ENCODE data around the gene ERCC1.
A peak's percentile ranks its signal among the peaks of the same experiment; 100 is the strongest.
"Not testable (repeated sequence)": the region's sequence is repeated elsewhere in the genome, so short reads cannot be mapped to it uniquely, and the experiment has no call there.

ERCC1 gene

DNA sequence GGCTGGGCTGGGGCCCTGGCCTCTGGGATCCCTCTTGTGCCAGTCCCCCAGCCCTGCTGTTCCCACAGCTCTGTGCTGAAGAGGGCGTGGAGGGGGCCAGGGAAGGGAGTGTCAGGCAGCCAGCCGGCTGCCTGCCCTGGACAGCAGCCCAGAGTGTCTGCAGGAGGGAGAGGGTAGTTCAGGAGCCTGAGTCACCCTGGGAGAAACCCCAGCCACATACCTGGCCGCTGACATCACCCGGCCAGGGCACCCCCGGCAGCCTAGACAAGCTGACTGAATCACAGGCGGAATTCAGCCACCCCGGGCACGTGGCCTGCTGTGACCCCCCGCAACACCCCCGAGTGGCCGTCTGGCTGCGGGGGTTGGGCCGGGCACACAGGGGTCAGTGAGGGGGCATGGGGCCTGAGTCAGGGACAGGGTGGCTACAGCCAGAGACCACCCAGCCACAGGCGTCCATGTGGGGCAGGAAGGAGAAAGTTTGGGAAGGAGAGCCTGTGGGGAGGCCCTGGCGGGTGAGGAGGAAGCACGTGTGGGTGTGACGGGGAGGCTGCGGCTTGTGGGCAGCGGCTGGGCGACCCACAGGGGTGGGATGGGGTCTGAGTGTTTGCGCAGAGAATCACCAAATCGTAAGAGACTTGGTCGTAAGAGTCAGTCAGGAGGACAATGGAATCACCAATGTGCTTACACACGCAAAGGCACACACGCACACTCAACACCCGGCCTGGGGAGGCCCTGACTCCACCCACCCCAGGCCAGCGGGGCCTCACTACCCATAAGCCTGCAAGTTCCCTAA is 32.2 kb upstream of the ERCC1 start:
- DNase-seq (ENCODE audit: low read depth in 1 of 2, low spot score in 1 of 2) = peak in 1 of 2 donors; percentile 53

- DNase-seq (ENCODE audit: low read depth in 1 of 2, low spot score in 1 of 2) = no peak
Observed at GRCh38 chr19:45451850-45452387, 28.2 kb upstream of the ERCC1 start.

- DNase-seq (ENCODE audit: low read depth in 1 of 2, low spot score in 1 of 2) = no peak
Observed at GRCh38 chr19:45451131-45451849, 27.6 kb upstream of the ERCC1 start.

- no peak for DNase-seq (ENCODE audit: low read depth in 1 of 2, low spot score in 1 of 2)
Observed at GRCh38 chr19:45450012-45450333, 26.3 kb upstream of the ERCC1 start.

DNA sequence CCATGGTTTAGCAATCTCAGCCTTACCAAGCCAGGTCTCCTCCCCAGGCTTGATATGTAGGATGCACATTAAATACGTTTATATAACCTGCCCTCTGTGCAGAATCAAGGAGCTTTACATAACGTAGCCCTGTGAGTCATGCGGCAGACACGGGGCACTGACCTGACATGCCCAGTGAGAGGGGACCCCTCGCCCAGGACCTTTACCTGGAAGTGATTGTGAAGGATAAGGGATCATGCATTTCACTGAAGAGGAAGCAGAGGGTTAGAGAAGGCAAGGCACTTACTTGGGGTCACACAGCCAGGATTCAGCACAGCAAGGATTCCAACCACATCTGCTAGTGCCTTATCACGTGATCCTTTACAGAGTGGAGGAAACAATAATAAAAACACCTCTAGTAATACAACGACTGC is 25.2 kb upstream of the ERCC1 start:
- no peak for DNase-seq (ENCODE audit: low read depth in 1 of 2, low spot score in 1 of 2)

GRCh38 chr19:45448425-45448756 is 24.7 kb upstream of the ERCC1 start:
- DNase-seq (ENCODE audit: low read depth in 1 of 2, low spot score in 1 of 2) = no peak

GRCh38 chr19:45446944-45447343 is 23.2 kb upstream of the ERCC1 start:
- DNase-seq (ENCODE audit: low read depth in 1 of 2, low spot score in 1 of 2) = no peak

- no peak for DNase-seq (ENCODE audit: low read depth in 1 of 2, low spot score in 1 of 2)
Observed at GRCh38 chr19:45446295-45446694, 22.6 kb upstream of the ERCC1 start.

GRCh38 chr19:45445139-45445538 is 21.4 kb upstream of the ERCC1 start:
- no peak for DNase-seq (ENCODE audit: low read depth in 1 of 2, low spot score in 1 of 2)

GRCh38 chr19:45444318-45445041 is 20.8 kb upstream of the ERCC1 start:
- peak; percentile 49 to 71 for DNase-seq (ENCODE audit: low read depth in 1 of 2, low spot score in 1 of 2)

GRCh38 chr19:45443462-45444317 is 20.0 kb upstream of the ERCC1 start:
- peak in 1 of 2 donors; percentile 30 for DNase-seq (ENCODE audit: low read depth in 1 of 2, low spot score in 1 of 2)

DNA sequence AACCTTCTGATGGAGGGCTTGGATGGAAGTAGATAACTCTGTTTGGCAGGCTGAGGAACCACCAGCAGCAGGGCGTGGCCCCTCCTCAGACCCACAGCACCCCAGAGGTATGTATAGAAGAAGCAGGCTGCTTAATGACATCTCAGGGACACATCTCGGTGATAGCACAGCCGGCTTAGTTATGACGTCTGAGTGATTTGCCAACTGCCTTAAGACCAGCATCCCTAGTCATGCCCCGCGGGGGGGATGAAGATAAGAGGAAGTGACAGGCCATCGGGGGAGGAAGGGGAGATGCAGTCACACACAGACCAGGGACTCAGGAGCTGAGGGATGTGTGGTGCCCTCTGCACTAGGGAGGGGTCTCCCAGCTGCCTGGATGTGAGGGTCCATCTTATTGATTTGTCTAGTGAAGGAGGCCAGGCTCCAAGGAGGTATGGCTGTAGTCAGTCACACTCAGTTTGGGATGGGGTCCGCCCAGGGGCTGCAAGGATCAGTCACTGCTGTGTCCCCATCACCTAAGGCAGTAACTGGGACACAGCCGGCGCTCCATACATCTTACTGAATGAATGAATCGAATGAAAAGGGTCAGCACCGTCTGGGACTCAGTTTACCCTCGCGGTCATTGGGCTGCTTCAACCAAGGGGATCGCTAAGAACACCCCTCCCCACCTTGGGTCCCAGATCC is 19.2 kb upstream of the ERCC1 start:
- DNase-seq (ENCODE audit: low read depth in 1 of 2, low spot score in 1 of 2) = no peak

DNA sequence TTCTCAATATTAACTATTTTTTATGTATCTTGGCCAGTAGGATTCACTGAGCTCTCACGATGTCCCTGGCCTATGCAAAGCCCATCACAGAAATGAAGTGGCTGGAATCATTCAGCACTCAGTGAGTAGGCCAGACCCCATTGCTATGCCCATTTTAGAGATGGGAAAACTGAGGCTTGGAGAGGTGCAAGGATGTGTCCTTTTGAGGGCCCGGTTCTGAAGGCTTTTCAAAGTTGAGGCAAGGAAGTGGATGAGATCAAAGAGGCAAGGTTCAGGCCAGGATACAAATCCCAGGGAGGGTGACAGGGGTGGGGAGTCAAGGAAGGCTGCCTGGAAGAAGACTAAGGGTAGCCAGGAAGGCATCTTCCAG is 18.7 kb upstream of the ERCC1 start:
- no peak for DNase-seq (ENCODE audit: low read depth in 1 of 2, low spot score in 1 of 2)

GRCh38 chr19:45440873-45441654 is 17.3 kb upstream of the ERCC1 start:
- DNase-seq (ENCODE audit: low read depth in 1 of 2, low spot score in 1 of 2) = no peak

GRCh38 chr19:45440259-45440638 is 16.5 kb upstream of the ERCC1 start:
- no peak for DNase-seq (ENCODE audit: low read depth in 1 of 2, low spot score in 1 of 2)

GRCh38 chr19:45439569-45440258 is 16.0 kb upstream of the ERCC1 start:
- peak; percentile 71 to 76 for DNase-seq (ENCODE audit: low read depth in 1 of 2, low spot score in 1 of 2)

DNA sequence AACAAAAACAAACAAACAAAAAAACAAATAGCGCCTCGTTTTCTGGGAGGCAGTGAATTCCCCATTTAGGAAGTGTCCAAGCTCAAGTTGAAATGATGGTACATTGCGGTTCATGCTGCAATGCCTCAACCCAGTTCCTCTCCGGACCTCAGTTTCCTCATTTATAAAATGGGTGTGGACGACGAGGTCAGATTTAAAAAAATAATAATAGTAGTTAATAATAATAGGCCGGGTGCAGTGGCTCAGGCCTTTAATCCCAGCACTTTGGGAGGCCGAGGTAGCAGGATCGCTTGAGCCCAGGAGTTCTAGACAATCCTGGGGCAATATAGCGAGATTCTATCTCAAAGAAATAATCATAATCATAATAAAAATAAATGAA is 15.5 kb upstream of the ERCC1 start:
- DNase-seq (ENCODE audit: low read depth in 1 of 2, low spot score in 1 of 2) = no peak

DNA sequence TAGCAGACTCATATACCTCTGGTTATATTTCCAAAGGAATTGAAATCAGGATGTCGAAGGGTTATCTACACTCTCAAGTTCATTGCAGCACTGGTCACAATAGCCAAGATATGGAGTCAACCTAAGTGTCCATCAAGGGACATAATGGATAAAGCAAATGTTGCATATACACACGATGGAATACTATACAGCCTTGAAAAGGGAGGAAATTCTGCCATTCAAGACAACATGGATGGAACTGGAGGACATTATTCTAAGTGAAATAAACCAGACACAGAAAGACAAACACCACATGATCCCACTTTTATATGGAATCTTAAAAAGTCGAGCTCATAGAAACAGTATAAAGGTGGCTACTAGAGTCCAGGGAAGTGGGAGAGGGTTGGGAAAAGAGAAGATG is 13.6 kb upstream of the ERCC1 start:
- DNase-seq (ENCODE audit: low read depth in 1 of 2, low spot score in 1 of 2) = no peak

GRCh38 chr19:45432543-45432942 is 8.8 kb upstream of the ERCC1 start:
- DNase-seq (ENCODE audit: low read depth in 1 of 2, low spot score in 1 of 2) = not testable (repeated sequence)

All from activated T-helper 1 cell treated with anti-CD3 and anti-CD28 coated beads, Interleukin-2, amount 50 U/mL, for 16 hours (primary cell).